K562 (cell line): Measurements from ENCODE around the gene CASTOR1. TPM values are rescaled to one million over a fixed set of nuclear protein-coding genes. Genes with fewer than 3 reads are reported as not detected.

ENCODE experiments used
- CBFA2T3 ChIP-seq: fragments of 450-650 bp; IDR thresholded peaks from 2 replicates; pipeline ENCODE4 v1.6.1; 2017
- CXXC5 ChIP-seq: fragments of 250-450 bp; sonication (Bioruptor Pico); IDR thresholded peaks from 2 replicates; pipeline ENCODE4 v1.8.0; 2022; ENCODE audit warnings: inconsistent platforms, mild to moderate bottlenecking, moderate library complexity
- L3MBTL2 ChIP-seq: fragments of 450-650 bp; IDR thresholded peaks from 2 replicates; pipeline ENCODE4 v1.6.1; 2016; ENCODE audit warnings: mild to moderate bottlenecking, moderate library complexity
- MGA ChIP-seq: fragments of 450-650 bp; IDR thresholded peaks from 2 replicates; pipeline ENCODE4 v1.6.1; 2016; ENCODE audit warnings: mild to moderate bottlenecking, moderate library complexity
- MIER1 ChIP-seq: fragments of 450-650 bp; IDR thresholded peaks from 2 replicates; pipeline ENCODE4 v1.6.1; 2016; ENCODE audit warnings: antibody characterized with exemption, mild to moderate bottlenecking, low read depth
- MTA3 ChIP-seq: fragments of 450-650 bp; formaldehyde crosslinking; IDR thresholded peaks from 2 replicates; pipeline ENCODE4 v1.6.1; 2017; ENCODE audit warnings: mild to moderate bottlenecking, borderline replicate concordance
- PBX2 ChIP-seq, 2 experiments: IDR thresholded peaks in 1 of 2; conservative IDR thresholded peaks in 1 of 2; 2 replicates each; pipeline ENCODE4 v1.6.1; 2016; ENCODE audit warnings: low read depth in 2 of 2, mild to moderate bottlenecking in 1 of 2, missing compliant biosample characterization in 1 of 2, missing genetic modification characterization in 1 of 2, moderate library complexity in 1 of 2
- SMAD4 ChIP-seq: fragments of 250-450 bp; sonication (Bioruptor Pico); conservative IDR thresholded peaks from 2 replicates; pipeline ENCODE4 v1.8.0; 2021; ENCODE audit warnings: inconsistent platforms, mild to moderate bottlenecking, moderate library complexity
- TAF1 ChIP-seq: IDR thresholded peaks from 2 replicates; pipeline ENCODE4 v1.6.1; 2011; ENCODE audit warnings: mild to moderate bottlenecking, low read length, moderate library complexity; ENCODE audit not compliant: insufficient read depth, control insufficient read depth, severe bottlenecking; ENCODE audit errors: extremely low read depth
- ZNF717 ChIP-seq: fragments of 250-450 bp; sonication (Bioruptor Pico); IDR thresholded peaks from 2 replicates; pipeline ENCODE4 v1.5.0; 2021
- polyA plus RNA-seq, 8 experiments: library from polyadenylated mRNA; depleted of rRNA in 4 of 8; stranded (reverse) in 5 of 8; unstranded in 3 of 8; fragments of >200 nt; fragmentation: Nextera tagmentation in 2 of 8; fragmentation: Illumina TruSeq in 1 of 8; extraction: Ambion mirVana in 2 of 8; extraction: Trizol in 1 of 8; gene quantifications; 2 replicates each; pipeline versions ENCODE4 v1.2.1 to v1.2.3, GENCODE V29; 2011 to 2014; ENCODE audit warnings: inconsistent platforms in 1 of 8, missing spikeins in 1 of 8
- total RNA-seq, 7 experiments: library from RNA; depleted of rRNA in 6 of 7; stranded (reverse); fragments of >200 nt in 6 of 7; fragmentation: Illumina TruSeq in 2 of 7; extraction: Trizol in 2 of 7; gene quantifications; 2 replicates each; pipeline versions ENCODE4 v1.2.1 to v1.2.3, GENCODE V29; 2011 to 2021; ENCODE audit warnings: low replicate concordance in 1 of 7
- TF ChIP-seq, protein P1 (sequence below), 2 experiments: IDR thresholded peaks; 2 replicates each; pipeline ENCODE4 v1.6.1; 2011; ENCODE audit warnings: borderline replicate concordance in 1 of 2, control low read depth in 1 of 2, low read depth in 1 of 2, low read length in 1 of 2, mild to moderate bottlenecking in 1 of 2, mixed read lengths in 1 of 2, moderate library complexity in 1 of 2; ENCODE audit not compliant: insufficient read depth in 1 of 2, insufficient read length in 1 of 2, poor library complexity in 1 of 2, severe bottlenecking in 1 of 2; ENCODE audit errors: extremely low read depth in 1 of 2

Gene CASTOR1
- total and polyA plus RNA-seq, 9 of the 15 experiments (the other 6 are each of a cell fraction or from before 2014, with no cell fraction given) = 0.35 to 2.6 (median 1.1) TPM

DNA sequence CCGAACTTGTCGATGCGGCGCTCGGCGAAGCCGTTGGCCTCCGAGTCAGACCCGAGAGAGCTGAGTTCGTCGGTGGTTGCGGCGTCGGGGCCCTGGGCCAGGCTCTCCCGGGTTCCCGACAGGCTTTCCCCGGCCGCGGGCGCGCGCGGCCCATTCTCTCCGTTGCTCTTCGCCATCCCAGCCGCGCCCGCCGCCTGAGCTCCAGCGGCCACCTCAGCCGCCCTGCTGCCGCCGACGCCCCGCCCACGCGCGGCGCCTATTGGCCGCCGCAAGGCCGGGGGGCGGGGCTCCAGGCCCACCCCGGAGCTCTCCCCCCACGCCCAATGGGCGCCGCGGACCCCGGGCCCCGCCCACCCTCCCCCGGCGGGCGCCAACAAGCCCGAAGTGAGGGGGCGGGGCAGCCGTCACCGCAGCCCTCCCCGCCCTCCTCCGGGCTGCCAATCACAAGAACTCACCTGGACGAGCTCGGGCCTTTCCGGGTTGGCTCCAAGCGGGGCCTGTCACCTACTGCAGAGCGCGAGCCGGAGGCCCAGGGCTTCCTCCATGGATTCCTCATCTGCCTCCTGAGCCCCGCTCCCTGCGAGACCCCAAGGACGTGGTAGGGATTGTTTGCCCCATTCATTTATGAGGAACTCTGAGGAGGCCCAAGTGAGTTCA is 37.5 kb upstream of the CASTOR1 start, which contains the start of gene TBC1D10A (continued):
- TF ChIP-seq MGA = no peak
- no peak for TF ChIP-seq CBFA2T3
- peak; percentile 81 for TF ChIP-seq PBX2 (CRISPR knock-in tag; IDR thresholded peaks at IDR 0.05; ENCODE audit: low read depth)
- TF ChIP-seq PBX2 (tag; conservative IDR thresholded peaks at IDR 0.05; ENCODE audit: low read depth) = peak; percentile 69
- 0 out of 2 replicates have a peak, but pooled peaks have one; percentile 15 for TF ChIP-seq SMAD4 (CRISPR knock-in tag)
- TF ChIP-seq L3MBTL2 = peak; percentile 50; the same call in 1 of the 2 replicates
- TF ChIP-seq, protein P1, sequence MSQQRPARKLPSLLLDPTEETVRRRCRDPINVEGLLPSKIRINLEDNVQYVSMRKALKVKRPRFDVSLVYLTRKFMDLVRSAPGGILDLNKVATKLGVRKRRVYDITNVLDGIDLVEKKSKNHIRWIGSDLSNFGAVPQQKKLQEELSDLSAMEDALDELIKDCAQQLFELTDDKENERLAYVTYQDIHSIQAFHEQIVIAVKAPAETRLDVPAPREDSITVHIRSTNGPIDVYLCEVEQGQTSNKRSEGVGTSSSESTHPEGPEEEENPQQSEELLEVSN (IDR thresholded peaks at IDR 0.05; ENCODE audit: borderline replicate concordance in 1 of 2, extremely low read depth in 1 of 2, insufficient read depth in 1 of 2, insufficient read length in 1 of 2, low read depth in 1 of 2, low read length in 1 of 2, poor library complexity in 1 of 2, severe bottlenecking in 1 of 2) = peak in 1 of 2 experiments; percentile 64
- TF ChIP-seq MIER1 = no peak
- TF ChIP-seq ZNF717 (CRISPR knock-in tag) = no peak
- no peak for TF ChIP-seq MTA3
- peak; percentile 52 for TF ChIP-seq CXXC5 (CRISPR knock-in tag)
- peak; percentile 55 for TF ChIP-seq TAF1
